ENCODE results near the gene NUDT7. TPM values are rescaled to one million over a fixed set of nuclear protein-coding genes. Genes with fewer than 3 reads are reported as not detected.
A peak's percentile ranks its signal among the peaks of the same experiment; 100 is the strongest.

Gene NUDT7
- 6.0 and 6.4 TPM in 2 replicates for total RNA-seq

DNA sequence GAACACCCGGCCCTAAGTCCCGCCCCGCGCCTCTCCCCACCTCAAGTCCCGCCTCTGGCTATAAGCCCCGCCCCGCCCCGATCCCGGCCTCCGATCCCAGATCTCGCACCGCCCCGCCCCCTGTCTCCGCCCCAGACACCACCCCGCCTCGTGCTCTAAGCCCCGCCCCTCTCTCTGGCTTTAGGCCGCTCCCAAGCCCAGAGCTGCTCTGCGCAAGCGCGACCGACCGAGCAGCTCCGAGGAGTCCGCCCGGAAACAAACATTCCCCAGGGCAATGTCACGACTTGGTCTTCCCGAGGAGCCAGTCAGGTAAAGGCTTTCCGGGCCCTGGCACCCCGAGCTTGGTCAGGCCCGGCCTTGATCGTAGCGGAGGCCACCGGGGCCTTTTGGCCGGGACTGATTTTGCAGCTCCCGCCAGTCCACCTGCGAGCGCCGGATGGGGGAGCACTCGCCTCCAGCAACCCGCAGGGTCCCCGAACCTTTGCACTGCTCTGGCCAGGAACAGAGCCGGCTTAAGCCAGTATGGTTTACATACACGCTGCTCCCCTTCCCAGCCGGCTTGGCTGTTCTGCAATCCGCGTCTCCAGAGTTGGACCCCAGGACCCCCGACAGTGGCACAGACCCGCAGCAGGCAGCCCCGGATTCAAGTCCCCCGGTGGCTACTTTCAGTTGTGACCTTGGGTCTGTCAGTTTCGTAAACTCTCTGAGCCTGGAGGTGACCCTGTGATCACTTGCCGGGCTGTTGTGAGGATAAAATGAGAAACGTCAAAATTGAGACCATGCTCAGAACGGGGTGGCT lies at the start of gene NUDT7:
NUDT7 (plus strand) TSS at position 206 of the 799 bp plus-strand sequence; CDS start at position 275, 69 bp downstream.
- TF ChIP-seq, protein P1, sequence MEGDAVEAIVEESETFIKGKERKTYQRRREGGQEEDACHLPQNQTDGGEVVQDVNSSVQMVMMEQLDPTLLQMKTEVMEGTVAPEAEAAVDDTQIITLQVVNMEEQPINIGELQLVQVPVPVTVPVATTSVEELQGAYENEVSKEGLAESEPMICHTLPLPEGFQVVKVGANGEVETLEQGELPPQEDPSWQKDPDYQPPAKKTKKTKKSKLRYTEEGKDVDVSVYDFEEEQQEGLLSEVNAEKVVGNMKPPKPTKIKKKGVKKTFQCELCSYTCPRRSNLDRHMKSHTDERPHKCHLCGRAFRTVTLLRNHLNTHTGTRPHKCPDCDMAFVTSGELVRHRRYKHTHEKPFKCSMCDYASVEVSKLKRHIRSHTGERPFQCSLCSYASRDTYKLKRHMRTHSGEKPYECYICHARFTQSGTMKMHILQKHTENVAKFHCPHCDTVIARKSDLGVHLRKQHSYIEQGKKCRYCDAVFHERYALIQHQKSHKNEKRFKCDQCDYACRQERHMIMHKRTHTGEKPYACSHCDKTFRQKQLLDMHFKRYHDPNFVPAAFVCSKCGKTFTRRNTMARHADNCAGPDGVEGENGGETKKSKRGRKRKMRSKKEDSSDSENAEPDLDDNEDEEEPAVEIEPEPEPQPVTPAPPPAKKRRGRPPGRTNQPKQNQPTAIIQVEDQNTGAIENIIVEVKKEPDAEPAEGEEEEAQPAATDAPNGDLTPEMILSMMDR (IDR thresholded peaks at IDR 0.05; ENCODE audit: insufficient read depth, low read depth, low read length), result peak; percentile 21
- peak within 1 kb of the TSS; percentile 85 for H3K4me3 ChIP-seq (ENCODE audit: low read depth, low read length)
- DNase-seq (ENCODE audit: low read depth), result peak; percentile 98

DNA sequence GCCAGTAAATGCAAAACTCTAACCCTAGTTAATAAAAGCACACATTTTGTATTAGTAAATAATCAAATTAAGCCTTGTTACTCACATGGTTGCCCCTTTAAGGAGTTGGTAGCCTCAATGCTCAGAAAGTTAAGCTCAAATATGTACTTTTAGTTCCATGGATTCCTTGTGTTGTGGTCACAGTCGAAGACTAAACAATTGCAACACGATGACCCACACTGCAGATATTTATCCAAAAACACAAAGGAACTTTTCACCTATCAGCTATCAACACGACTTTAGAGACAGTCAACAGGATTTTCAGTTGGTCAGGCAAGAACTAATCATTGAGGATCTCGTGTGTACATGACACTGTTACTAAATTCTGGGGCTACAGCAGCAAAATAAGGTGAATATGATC lies 47.4 kb upstream of the NUDT7 start:
- peak; percentile 76 for DNase-seq (ENCODE audit: low read depth)
- TF ChIP-seq, protein P1 (IDR thresholded peaks at IDR 0.05; ENCODE audit: insufficient read depth, low read depth, low read length), result no peak
- no peak overlapping the region for H3K4me3 ChIP-seq (ENCODE audit: low read depth, low read length)

DNA sequence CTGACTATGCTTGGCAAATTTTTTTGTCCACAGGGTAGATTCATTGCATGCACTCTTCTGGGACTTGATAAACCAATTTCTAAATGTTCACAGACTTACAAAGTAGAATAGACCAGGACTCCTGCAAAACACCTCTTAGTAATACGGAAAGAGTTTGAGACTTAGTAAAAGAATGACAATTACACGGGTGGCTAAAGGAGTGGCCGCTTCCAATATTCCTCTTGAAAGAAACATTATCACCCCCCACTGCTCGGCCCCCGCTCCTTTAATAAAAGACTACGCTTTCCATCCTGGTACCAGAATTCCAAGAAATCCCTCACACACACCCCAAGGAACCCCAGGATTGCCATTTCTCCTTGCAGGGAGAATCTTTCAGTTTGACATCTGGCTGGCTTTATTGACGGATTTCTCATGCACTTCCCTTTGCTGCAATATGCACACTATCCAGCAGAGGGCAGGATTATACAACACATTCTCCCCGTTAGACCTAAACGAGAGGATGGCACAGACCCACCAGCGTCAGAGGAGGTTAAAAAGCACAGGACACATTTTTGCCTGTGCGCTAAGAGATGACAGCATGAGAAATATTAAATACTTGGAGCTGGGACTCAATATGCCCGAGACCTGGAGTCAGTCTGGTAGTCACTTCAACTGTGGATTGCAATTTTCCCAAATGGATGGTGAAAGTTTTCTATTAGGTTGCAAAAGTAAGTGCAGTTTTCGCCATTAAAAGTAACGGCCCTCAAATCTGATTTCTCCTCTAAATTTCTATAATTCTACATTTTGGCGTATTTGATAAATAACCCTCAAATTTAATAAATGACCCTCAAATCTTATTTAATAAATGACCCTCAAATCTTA lies 46.6 kb upstream of the NUDT7 start:
- DNase-seq (ENCODE audit: low read depth), result peak; percentile 81
- no peak overlapping the region for H3K4me3 ChIP-seq (ENCODE audit: low read depth, low read length)
- TF ChIP-seq, protein P1 (IDR thresholded peaks at IDR 0.05; ENCODE audit: insufficient read depth, low read depth, low read length), result peak; percentile 90

DNA sequence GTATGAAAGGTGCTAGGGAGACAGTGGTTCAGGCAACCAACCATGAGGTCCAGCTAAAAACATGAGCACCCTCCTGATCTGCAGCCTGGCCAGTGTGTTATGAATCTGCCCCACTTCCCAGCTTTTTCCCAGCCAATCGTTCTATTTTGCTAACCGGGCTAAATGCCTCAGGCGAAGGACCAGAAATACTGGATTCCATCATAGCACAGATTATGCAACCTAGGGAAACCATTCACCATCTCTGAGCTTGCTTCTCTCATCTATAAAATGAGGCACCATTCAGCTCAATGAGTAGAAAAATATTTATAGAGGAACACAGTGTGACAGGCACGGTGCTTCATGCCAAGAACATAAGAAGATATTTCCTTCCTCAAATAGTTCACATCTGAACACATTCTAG lies 45.2 kb upstream of the NUDT7 start:
- DNase-seq (ENCODE audit: low read depth), result peak; percentile 39
- no peak overlapping the region for H3K4me3 ChIP-seq (ENCODE audit: low read depth, low read length)
- TF ChIP-seq, protein P1 (IDR thresholded peaks at IDR 0.05; ENCODE audit: insufficient read depth, low read depth, low read length), result no peak

DNA sequence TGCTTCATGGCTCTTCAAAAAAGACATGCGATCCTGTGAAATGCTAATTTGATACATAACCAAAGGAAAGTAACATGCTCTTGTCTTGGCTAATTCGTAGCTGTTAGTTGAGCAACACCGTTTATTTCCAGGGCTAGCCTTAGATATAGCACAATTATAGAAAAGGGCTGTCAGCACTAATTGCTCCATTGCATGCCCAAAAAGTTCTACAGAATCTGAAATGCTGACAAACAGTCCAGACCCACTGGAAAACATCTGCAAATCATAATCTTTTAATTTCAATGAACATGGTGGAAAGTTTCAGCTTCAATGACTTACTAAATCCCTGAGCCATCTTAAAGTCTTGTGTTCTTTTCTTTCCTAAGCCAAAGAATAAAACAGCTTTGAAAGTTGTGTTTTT lies 42.9 kb upstream of the NUDT7 start:
- peak; percentile 8 for DNase-seq (ENCODE audit: low read depth)
- TF ChIP-seq, protein P1 (IDR thresholded peaks at IDR 0.05; ENCODE audit: insufficient read depth, low read depth, low read length), result no peak
- no peak overlapping the region for H3K4me3 ChIP-seq (ENCODE audit: low read depth, low read length)

DNA sequence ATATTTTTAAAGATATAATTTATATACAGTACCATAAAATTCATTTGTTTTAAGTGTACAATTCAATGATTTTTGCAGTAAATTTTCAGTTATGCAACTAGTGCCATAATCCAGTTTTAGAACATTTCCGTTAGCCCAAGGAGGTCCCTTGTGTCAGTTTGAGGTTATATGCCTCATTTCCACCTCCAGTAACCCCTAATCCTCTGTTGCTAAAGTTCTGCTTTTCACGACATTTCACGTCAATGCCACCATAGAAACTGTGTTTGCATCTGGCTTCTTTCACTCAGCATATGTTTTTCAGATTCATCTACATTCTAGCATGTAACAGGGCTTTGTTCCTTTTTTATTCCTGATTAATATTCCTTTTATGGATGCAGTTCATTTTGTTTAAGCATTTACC lies 42.4 kb upstream of the NUDT7 start:
- TF ChIP-seq, protein P1 (IDR thresholded peaks at IDR 0.05; ENCODE audit: insufficient read depth, low read depth, low read length), result no peak
- peak; percentile 56 for DNase-seq (ENCODE audit: low read depth)
- no peak overlapping the region for H3K4me3 ChIP-seq (ENCODE audit: low read depth, low read length)
